WTC11 (cell line): Measurements from ENCODE around the gene LAMA5. TPM values are rescaled to one million over a fixed set of nuclear protein-coding genes. Genes with fewer than 3 reads are reported as not detected.

Experiments
- ATAC-seq: fragments of 200-7000 bp; cut with Tn5 transposase; 2 replicates; pipeline ENCODE4 v1.10.0; 2021; ENCODE audit warnings: mild to moderate bottlenecking, moderate library complexity
- CTCF ChIA-PET: fragments of 300-600 bp; sonication (Branson Sonifier 250); formaldehyde crosslinking; loops from one replicate; lab custom pipeline; 2021; ENCODE audit warnings: antibody characterized with exemption; lab: Charles Lee
- POLR2A ChIA-PET: fragments of 350-600 bp; sonication (Branson Sonifier 250); formaldehyde crosslinking; loops from one replicate; lab custom pipeline; 2021; ENCODE audit warnings: antibody characterized with exemption; lab: Charles Lee
- DNase-seq: peaks from one replicate; pipeline ENCODE4 v3.0.0; 2021; ENCODE audit warnings: low spot score
- H3K27ac Mint-ChIP-seq: 2 replicates; pipeline ENCODE4 v1.8.0; 2021; ENCODE audit warnings: mixed read lengths
- H3K27me3 Mint-ChIP-seq: 2 replicates; pipeline ENCODE4 v1.8.0; 2021; ENCODE audit warnings: low read depth, mild to moderate bottlenecking, moderate library complexity, mixed read lengths
- H3K36me3 Mint-ChIP-seq: 2 replicates; pipeline ENCODE4 v1.8.0; 2021; ENCODE audit warnings: mixed read lengths
- H3K4me1 Mint-ChIP-seq: 2 replicates; pipeline ENCODE4 v1.8.0; 2022; ENCODE audit warnings: mixed read lengths
- H3K4me3 Mint-ChIP-seq: 2 replicates; pipeline ENCODE4 v1.8.0; 2021; ENCODE audit warnings: mild to moderate bottlenecking, moderate library complexity, mixed read lengths
- H3K9me3 Mint-ChIP-seq: 2 replicates; pipeline ENCODE4 v1.8.0; 2021; ENCODE audit warnings: mixed read lengths
- ARID4B ChIP-seq: sonication (generic); formaldehyde crosslinking; IDR thresholded peaks from 2 replicates; pipeline ENCODE4 v1.8.0; 2023; ENCODE audit warnings: missing genetic modification reagents, mild to moderate bottlenecking, borderline replicate concordance
- ATF6 ChIP-seq: sonication (generic); formaldehyde crosslinking; IDR thresholded peaks from 2 replicates; pipeline ENCODE4 v1.8.1; 2023; ENCODE audit warnings: mild to moderate bottlenecking, missing genetic modification reagents
- CREB1 ChIP-seq: sonication (generic); formaldehyde crosslinking; IDR thresholded peaks from 2 replicates; pipeline ENCODE4 v1.8.0; 2023; ENCODE audit warnings: mild to moderate bottlenecking, missing genetic modification reagents
- CTCF ChIP-seq: fragments of 200-600 bp; IDR thresholded peaks from 2 replicates; pipeline ENCODE4 v1.8.0; 2022; ENCODE audit warnings: antibody characterized with exemption
- FOXP1 ChIP-seq: sonication (generic); formaldehyde crosslinking; IDR thresholded peaks from 2 replicates; pipeline ENCODE4 v1.8.0; 2022; ENCODE audit warnings: missing genetic modification reagents, mild to moderate bottlenecking, moderate library complexity, borderline replicate concordance
- GRHL2 ChIP-seq: fragments of 250-450 bp; sonication (Bioruptor Pico); IDR thresholded peaks from 2 replicates; pipeline ENCODE4 v1.8.0; 2022; ENCODE audit warnings: mild to moderate bottlenecking, moderate library complexity; ENCODE audit not compliant: insufficient replicate concordance, severe bottlenecking
- JAZF1 ChIP-seq: fragments of 250-450 bp; sonication (Bioruptor Pico); IDR thresholded peaks from 2 replicates; pipeline ENCODE4 v1.9.0; 2021; ENCODE audit warnings: moderate library complexity, mild to moderate bottlenecking, inconsistent platforms
- MXD4 ChIP-seq: fragments of 250-450 bp; sonication (Bioruptor Pico); IDR thresholded peaks from 2 replicates; pipeline ENCODE4 v1.8.0; 2021; ENCODE audit warnings: mild to moderate bottlenecking, moderate library complexity, borderline replicate concordance
- NR1H2 ChIP-seq: sonication (generic); formaldehyde crosslinking; IDR thresholded peaks from 2 replicates; pipeline ENCODE4 v1.9.0; 2021; ENCODE audit warnings: mild to moderate bottlenecking, moderate library complexity, missing genetic modification reagents
- PRRX2 ChIP-seq: fragments of 250-450 bp; sonication (Bioruptor Pico); IDR thresholded peaks from 2 replicates; pipeline ENCODE4 v1.8.0; 2021; ENCODE audit warnings: mild to moderate bottlenecking
- RELA ChIP-seq: sonication (generic); formaldehyde crosslinking; IDR thresholded peaks from 2 replicates; pipeline ENCODE4 v1.8.1; 2022; ENCODE audit warnings: missing genetic modification reagents, mild to moderate bottlenecking, borderline replicate concordance
- SP1 ChIP-seq: sonication (generic); formaldehyde crosslinking; conservative IDR thresholded peaks from 2 replicates; pipeline ENCODE4 v1.8.1; 2022; ENCODE audit warnings: missing genetic modification reagents
- ZNF317 ChIP-seq: sonication (generic); formaldehyde crosslinking; IDR thresholded peaks from 2 replicates; pipeline ENCODE4 v1.8.1; 2023; ENCODE audit warnings: low read depth, mild to moderate bottlenecking, moderate library complexity, missing genetic modification reagents, borderline replicate concordance
- ZNF671 ChIP-seq: fragments of 250-450 bp; sonication (Bioruptor Pico); IDR thresholded peaks from 2 replicates; pipeline ENCODE4 v1.8.0; 2021; ENCODE audit warnings: mild to moderate bottlenecking
- ZSCAN18 ChIP-seq: fragments of 250-450 bp; sonication (Bioruptor Pico); IDR thresholded peaks from 2 replicates; pipeline ENCODE4 v2.1.2; 2022; ENCODE audit warnings: mild to moderate bottlenecking, moderate library complexity
- total RNA-seq: library from RNA; stranded (reverse); gene quantifications from 3 replicates; pipeline ENCODE4 v1.2.3, GENCODE V29; 2021
- TF ChIP-seq, protein P1 (sequence below): sonication (generic); formaldehyde crosslinking; IDR thresholded peaks from 2 replicates; pipeline ENCODE4 v1.8.1; 2023; ENCODE audit warnings: mild to moderate bottlenecking, missing genetic modification reagents, moderate library complexity
- TF ChIP-seq, protein P2 (sequence below): fragments of 250-450 bp; sonication (Bioruptor Pico); IDR thresholded peaks from 2 replicates; pipeline ENCODE4 v1.9.0; 2021; ENCODE audit warnings: mild to moderate bottlenecking
- TF ChIP-seq, protein P3 (sequence below): sonication (generic); formaldehyde crosslinking; IDR thresholded peaks from 2 replicates; pipeline ENCODE4 v1.8.0; 2023; ENCODE audit warnings: mild to moderate bottlenecking, missing genetic modification reagents

LAMA5 gene
- total RNA-seq, 1 experiment from 2014 or later = 329 TPM

GRCh38 chr20:62287759-62288534 lies 79.2 kb downstream of the LAMA5 start:
- H3K4me3 Mint-ChIP-seq = no peak overlapping the region
- H3K36me3 Mint-ChIP-seq = peaks cover 28% of the 10 kb centered on the region
- no peak for DNase-seq
- POLR2A ChIA-PET = no interaction called here
- H3K27me3 Mint-ChIP-seq = no peaks in the 10 kb centered on the region
- TF ChIP-seq ZNF671 (no peak), ZNF317 (no peak), GRHL2 (CRISPR knock-in tag) (no peak), NR1H2 (CRISPR knock-in tag) (no peak), JAZF1 (CRISPR knock-in tag) (no peak), SP1 (CRISPR knock-in tag) (no peak), ATF6 (CRISPR knock-in tag) (no peak)
- TF ChIP-seq, all 79 proteins: peak for 0
- Mint-ChIP-seq H3K9me3 (no peaks in the 10 kb centered on the region), H3K27ac (no peak overlapping the region), H3K4me1 (no peaks in the 10 kb centered on the region)
- ATAC-seq = no peak
- CTCF ChIA-PET = no interaction called here

GRCh38 chr20:62287129-62287528 lies 80.0 kb downstream of the LAMA5 start:
- ATAC-seq (no peak), DNase-seq (no peak)
- ChIA-PET CTCF (no interaction called here), POLR2A (no interaction called here)
- H3K9me3 Mint-ChIP-seq = no peaks in the 10 kb centered on the region
- peaks cover 28% of the 10 kb centered on the region for H3K36me3 Mint-ChIP-seq
- no peaks in the 10 kb centered on the region for H3K27me3 Mint-ChIP-seq
- no peak overlapping the region for H3K27ac Mint-ChIP-seq
- H3K4me1 Mint-ChIP-seq = no peaks in the 10 kb centered on the region
- no peak overlapping the region for H3K4me3 Mint-ChIP-seq
- no peak for TF ChIP-seq ARID4B (CRISPR knock-in tag)
- TF ChIP-seq, protein P1, sequence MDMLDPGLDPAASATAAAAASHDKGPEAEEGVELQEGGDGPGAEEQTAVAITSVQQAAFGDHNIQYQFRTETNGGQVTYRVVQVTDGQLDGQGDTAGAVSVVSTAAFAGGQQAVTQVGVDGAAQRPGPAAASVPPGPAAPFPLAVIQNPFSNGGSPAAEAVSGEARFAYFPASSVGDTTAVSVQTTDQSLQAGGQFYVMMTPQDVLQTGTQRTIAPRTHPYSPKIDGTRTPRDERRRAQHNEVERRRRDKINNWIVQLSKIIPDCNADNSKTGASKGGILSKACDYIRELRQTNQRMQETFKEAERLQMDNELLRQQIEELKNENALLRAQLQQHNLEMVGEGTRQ (CRISPR knock-in tag) = no peak
- TF ChIP-seq CTCF = no peak
- TF ChIP-seq FOXP1 (CRISPR knock-in tag) = no peak
- TF ChIP-seq, protein P2, sequence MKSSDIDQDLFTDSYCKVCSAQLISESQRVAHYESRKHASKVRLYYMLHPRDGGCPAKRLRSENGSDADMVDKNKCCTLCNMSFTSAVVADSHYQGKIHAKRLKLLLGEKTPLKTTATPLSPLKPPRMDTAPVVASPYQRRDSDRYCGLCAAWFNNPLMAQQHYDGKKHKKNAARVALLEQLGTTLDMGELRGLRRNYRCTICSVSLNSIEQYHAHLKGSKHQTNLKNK = no peak
- no peak for TF ChIP-seq CREB1 (CRISPR knock-in tag)
- no peak for TF ChIP-seq JAZF1 (CRISPR knock-in tag)
- TF ChIP-seq ZNF317 = no peak
- TF ChIP-seq, protein P3, sequence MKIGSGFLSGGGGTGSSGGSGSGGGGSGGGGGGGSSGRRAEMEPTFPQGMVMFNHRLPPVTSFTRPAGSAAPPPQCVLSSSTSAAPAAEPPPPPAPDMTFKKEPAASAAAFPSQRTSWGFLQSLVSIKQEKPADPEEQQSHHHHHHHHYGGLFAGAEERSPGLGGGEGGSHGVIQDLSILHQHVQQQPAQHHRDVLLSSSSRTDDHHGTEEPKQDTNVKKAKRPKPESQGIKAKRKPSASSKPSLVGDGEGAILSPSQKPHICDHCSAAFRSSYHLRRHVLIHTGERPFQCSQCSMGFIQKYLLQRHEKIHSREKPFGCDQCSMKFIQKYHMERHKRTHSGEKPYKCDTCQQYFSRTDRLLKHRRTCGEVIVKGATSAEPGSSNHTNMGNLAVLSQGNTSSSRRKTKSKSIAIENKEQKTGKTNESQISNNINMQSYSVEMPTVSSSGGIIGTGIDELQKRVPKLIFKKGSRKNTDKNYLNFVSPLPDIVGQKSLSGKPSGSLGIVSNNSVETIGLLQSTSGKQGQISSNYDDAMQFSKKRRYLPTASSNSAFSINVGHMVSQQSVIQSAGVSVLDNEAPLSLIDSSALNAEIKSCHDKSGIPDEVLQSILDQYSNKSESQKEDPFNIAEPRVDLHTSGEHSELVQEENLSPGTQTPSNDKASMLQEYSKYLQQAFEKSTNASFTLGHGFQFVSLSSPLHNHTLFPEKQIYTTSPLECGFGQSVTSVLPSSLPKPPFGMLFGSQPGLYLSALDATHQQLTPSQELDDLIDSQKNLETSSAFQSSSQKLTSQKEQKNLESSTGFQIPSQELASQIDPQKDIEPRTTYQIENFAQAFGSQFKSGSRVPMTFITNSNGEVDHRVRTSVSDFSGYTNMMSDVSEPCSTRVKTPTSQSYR (CRISPR knock-in tag) = no peak
- TF ChIP-seq ZSCAN18 = no peak
- no peak for TF ChIP-seq PRRX2
- TF ChIP-seq MXD4 (CRISPR knock-in tag) = no peak
- no peak for TF ChIP-seq RELA (CRISPR knock-in tag)
